ENCODE measurements around the gene SLC23A2. TPM values are rescaled to one million over a fixed set of nuclear protein-coding genes. Genes with fewer than 3 reads are reported as not detected.
"Not testable (repeated sequence)": the region's sequence is repeated elsewhere in the genome, so short reads cannot be mapped to it uniquely, and the experiment has no call there.

Gene SLC23A2
- total RNA-seq, 4 donors from 2014 or later: 3.6 to 15.1 (median 11.1) TPM

DNA sequence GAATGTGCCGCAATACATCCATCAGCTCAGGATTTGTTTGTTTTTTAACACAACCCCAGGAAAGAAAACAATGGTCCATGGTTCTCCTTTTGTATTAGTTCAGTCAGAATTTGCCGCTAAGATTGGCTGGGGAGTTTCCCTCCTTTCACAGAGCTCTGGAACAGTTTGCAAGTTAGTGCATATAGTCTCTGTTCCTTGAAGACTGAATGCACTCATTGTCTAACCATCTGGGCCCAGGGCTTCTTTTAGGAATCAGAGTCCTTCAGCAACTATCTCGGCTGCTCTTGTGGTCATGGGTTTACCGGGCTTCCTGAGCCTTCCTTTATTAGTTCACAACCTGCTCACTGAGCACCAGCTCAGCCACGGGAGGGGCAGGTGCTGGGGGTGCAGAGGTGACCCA is 121.3 kb downstream of the SLC23A2 start:
- TF ChIP-seq, protein P1, sequence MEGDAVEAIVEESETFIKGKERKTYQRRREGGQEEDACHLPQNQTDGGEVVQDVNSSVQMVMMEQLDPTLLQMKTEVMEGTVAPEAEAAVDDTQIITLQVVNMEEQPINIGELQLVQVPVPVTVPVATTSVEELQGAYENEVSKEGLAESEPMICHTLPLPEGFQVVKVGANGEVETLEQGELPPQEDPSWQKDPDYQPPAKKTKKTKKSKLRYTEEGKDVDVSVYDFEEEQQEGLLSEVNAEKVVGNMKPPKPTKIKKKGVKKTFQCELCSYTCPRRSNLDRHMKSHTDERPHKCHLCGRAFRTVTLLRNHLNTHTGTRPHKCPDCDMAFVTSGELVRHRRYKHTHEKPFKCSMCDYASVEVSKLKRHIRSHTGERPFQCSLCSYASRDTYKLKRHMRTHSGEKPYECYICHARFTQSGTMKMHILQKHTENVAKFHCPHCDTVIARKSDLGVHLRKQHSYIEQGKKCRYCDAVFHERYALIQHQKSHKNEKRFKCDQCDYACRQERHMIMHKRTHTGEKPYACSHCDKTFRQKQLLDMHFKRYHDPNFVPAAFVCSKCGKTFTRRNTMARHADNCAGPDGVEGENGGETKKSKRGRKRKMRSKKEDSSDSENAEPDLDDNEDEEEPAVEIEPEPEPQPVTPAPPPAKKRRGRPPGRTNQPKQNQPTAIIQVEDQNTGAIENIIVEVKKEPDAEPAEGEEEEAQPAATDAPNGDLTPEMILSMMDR (IDR thresholded peaks at IDR 0.05): no peak
- no peak for TF ChIP-seq POLR2A (IDR thresholded peaks at IDR 0.05)
- no peak overlapping the region for H3K4me3 ChIP-seq
- H3K9me3 ChIP-seq: no peaks in the 10 kb centered on the region
- 76 to 83% methylated on average over 4 of the region's 5 CpGs for WGBS, 2 donors
- H3K36me3 ChIP-seq: peaks cover 0 to 58% (median 0%) of the 10 kb centered on the region in 3 donors
- H3K4me1 ChIP-seq: peaks cover 0 to 8% (median 0%) of the 10 kb centered on the region in 3 donors
- intact Hi-C loops (cut with DNase I): no loop called here
- H3K27ac ChIP-seq: no peak overlapping the region
- no peaks in the 10 kb centered on the region for H3K27me3 ChIP-seq
- no peak for DNase-seq

DNA sequence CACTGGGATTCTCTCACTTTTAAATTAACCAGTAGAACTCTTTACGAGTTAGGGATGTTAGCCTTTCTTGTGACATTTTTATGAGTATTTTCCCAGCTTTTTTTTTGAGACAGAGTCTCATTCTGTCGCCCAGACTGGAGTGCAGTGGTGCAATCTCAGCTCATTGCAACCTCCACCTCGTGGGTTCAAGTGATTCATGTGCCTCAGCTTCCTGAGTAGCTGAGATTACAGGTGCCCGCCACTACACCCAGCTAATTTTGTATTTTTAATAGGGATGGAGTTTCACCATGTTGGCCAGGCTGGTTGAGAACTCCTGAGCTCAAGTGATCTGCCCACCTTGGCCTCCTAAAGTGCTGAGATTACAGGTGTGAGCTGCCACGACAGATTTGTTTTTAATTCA is 123.2 kb downstream of the SLC23A2 start:
- intact Hi-C loops (cut with DNase I); H3K4me1 ChIP-seq; H3K4me3 ChIP-seq; H3K9me3 ChIP-seq; H3K27me3 ChIP-seq; H3K27ac ChIP-seq; DNase-seq: not testable (repeated sequence)
- H3K36me3 ChIP-seq: peaks cover 0 to 62% (median 0%) of the 10 kb centered on the region in 3 donors
- WGBS, 2 donors: 77 to 89% methylated on average over 4 to 5 of the region's 5 CpGs

DNA sequence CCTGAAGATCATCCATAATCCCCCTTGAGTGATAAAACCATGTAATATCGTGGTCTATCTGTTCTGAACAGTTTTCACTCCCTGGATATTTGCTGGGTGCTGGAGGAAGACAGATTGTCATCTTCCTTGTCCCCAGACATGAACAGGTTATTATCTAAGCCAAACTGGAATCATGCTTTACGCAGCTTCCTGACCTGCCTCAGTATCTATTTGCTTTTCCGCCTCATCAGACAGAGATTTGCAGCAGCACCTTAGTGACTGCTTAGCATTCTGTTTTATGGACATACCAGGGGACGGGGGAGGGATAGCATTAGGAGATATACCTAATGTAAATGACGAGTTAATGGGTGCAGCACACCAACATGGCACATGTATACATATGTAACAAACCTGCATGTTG is 124.6 kb downstream of the SLC23A2 start:
- no peaks in the 10 kb centered on the region for H3K27me3 ChIP-seq
- H3K4me1 ChIP-seq: peaks cover 0 to 8% (median 0%) of the 10 kb centered on the region in 3 donors
- intact Hi-C loops (cut with DNase I): no loop called here
- DNase-seq: no peak
- H3K27ac ChIP-seq: no peak overlapping the region
- TF ChIP-seq, protein P1 (IDR thresholded peaks at IDR 0.05): no peak
- TF ChIP-seq POLR2A (IDR thresholded peaks at IDR 0.05): no peak
- 94 to 100% methylated on average over 4 to 5 of the region's 5 CpGs for WGBS, 2 donors
- no peak overlapping the region for H3K4me3 ChIP-seq
- H3K9me3 ChIP-seq: no peaks in the 10 kb centered on the region
- H3K36me3 ChIP-seq: peaks cover 0 to 62% (median 0%) of the 10 kb centered on the region in 3 donors

DNA sequence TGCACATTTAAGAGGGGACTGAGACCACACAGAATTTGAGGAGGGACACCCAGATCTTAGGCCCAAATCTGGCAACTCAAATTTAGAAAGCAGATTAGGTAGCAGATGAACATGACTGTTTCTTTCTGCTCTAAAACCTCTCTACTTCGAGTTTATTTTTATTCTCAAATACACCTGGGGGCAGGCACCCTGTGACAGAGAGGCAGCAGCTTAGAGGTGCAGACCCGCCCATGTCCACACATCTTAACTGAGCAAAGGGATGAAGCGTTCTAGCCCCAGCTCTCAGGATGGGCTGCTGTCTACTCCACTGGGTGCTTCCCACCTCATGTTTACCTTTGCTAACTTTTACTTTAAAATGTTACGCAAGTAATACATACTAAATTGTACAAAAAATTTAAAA is 125.0 kb downstream of the SLC23A2 start:
- no peak for TF ChIP-seq POLR2A (IDR thresholded peaks at IDR 0.05)
- TF ChIP-seq, protein P1 (IDR thresholded peaks at IDR 0.05): no peak
- DNase-seq: no peak
- Histone ChIP-seq H3K27me3 (no peaks in the 10 kb centered on the region), H3K9me3 (no peaks in the 10 kb centered on the region), H3K4me3 (no peak overlapping the region), H3K36me3 (peaks cover 0 to 62% (median 0%) of the 10 kb centered on the region in 3 donors), H3K4me1 (peaks cover 0 to 8% (median 0%) of the 10 kb centered on the region in 3 donors), H3K27ac (no peak overlapping the region)
- intact Hi-C loops (cut with DNase I): no loop called here
- WGBS, 2 donors: 73 to 76% methylated on average over 4 of the region's 4 CpGs

DNA sequence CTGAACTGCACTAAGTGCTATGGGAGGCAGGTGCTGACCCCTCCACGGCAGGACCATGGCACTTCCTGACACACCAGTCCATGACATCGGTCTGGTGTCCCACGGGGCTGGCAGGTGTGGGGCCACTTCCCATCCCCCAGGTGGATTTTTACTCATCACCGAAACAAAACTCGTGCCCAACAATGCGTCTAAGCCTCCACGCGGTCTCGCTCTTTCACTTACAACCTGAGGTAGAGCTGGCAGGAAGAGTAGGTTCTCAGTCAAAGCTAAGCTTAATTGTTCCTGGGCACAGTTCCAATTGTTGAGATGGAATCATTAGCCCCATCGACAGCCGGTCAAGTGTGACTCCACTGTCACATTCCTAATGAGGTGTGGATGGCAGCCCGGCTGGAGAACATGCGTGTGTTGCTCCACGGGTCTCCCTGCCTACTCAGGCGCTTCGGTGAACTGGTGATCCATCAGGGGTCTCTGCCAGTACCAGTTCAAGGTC is 125.7 kb downstream of the SLC23A2 start:
- no peak for DNase-seq
- intact Hi-C loops (cut with DNase I): no loop called here
- Histone ChIP-seq H3K36me3 (peaks cover 0 to 58% (median 0%) of the 10 kb centered on the region in 3 donors), H3K4me1 (peaks cover 0 to 8% (median 0%) of the 10 kb centered on the region in 3 donors), H3K27ac (no peak overlapping the region), H3K27me3 (no peaks in the 10 kb centered on the region), H3K9me3 (no peaks in the 10 kb centered on the region), H3K4me3 (no peak overlapping the region)
- 54 to 73% methylated on average over 5 to 13 of the region's 16 CpGs for WGBS, 2 donors
- TF ChIP-seq, protein P1 (IDR thresholded peaks at IDR 0.05): no peak
- no peak for TF ChIP-seq POLR2A (IDR thresholded peaks at IDR 0.05)

DNA sequence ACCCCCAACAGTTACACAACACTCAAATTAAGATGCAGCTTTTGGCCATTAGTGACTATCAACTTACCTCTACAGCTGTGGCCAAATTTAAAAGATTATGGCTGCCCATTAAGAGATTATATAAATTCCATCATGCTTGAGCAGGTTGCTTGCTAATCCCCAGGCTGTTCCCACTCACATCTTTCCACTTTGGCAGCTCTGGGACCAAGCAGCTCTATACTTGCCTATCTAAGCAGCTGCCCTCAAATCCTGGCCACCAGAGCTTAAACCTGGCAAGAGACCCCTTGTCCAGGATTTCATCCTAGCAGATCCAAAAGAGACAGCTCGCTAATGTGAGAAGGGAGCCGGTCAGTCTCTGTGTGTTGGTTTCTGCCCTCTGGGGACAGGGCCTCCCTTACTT is 127.9 kb downstream of the SLC23A2 start:
- H3K4me3 ChIP-seq: no peak overlapping the region
- H3K36me3 ChIP-seq: peaks cover 0 to 62% (median 0%) of the 10 kb centered on the region in 3 donors
- WGBS, 2 donors: 86 to 100% methylated on average over 1 to 2 of the region's 2 CpGs
- H3K4me1 ChIP-seq: peaks cover 0 to 8% (median 0%) of the 10 kb centered on the region in 3 donors
- no peaks in the 10 kb centered on the region for H3K9me3 ChIP-seq
- H3K27ac ChIP-seq: no peak overlapping the region
- intact Hi-C loops (cut with DNase I): no loop called here
- no peak for DNase-seq
- H3K27me3 ChIP-seq: no peaks in the 10 kb centered on the region
- TF ChIP-seq POLR2A (IDR thresholded peaks at IDR 0.05): no peak
